NCI-H748 treated with DMSO at 0.1 percent for 48 hours (cell line): ENCODE measurements around the gene ZNF689.
A peak's percentile ranks its signal among the peaks of the same experiment; 100 is the strongest.

Experiments used
- DNase-seq: peaks from one replicate; lab custom pipeline; 2025; lab: John Stamatoyannopoulos, UW

The ZNF689 gene

DNA sequence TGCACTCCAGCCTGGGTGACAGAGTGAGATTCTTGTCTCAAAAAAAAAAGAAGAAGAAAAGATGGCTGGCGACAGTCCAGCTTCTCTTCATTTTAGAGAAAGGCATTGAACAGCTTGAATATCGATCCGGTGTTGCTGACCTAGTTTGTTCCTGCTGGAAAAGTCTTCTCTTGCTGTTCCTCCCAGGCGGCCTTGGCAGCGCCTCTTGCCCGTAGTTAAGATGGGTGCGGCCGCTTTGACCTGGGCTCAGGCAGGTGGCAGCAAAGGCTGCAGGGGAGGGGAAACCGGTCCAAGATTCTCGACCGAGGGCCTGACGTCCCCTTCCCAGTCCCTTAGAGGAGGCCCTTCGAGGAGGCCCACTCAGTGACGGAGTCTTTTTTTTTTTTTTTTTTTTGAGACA lies 48.2 kb downstream of the ZNF689 start:
- DNase-seq, result no peak

DNA sequence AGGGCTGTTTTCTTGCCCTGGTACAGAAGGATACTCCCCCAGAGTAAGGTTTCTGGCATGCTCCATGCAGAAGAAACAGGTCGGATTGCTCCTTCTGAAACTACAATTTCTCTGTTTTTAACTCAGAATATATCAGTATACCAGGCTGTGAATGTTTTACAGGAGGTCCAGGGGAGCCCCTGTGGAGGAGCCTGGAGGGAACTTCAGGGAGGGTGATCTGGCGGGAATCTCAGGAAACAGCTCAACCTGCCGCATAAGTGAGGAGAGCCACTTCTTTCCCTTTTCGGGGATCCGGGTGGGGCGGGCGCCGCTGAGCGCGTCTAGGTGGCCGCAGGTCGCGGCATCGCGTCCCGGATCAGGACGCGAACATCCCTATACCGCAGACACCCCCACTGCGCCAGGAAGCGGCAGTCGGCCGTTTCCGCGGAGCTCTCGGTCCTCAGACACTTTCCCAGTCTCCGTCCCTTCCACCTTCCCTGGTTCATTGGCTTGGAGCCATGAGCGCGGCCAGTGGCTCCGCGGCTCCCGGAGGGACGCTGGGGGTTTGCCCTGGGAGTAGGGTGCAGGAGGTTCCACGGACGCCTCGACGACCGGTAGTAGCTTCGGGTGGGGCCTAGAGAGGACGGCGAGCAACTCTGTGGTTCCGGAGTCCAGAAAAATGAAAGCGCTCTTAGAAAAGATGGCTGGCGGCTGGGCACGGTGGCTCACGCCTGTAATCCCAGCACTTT lies 48.9 kb downstream of the ZNF689 start:
- no peak for DNase-seq

DNA sequence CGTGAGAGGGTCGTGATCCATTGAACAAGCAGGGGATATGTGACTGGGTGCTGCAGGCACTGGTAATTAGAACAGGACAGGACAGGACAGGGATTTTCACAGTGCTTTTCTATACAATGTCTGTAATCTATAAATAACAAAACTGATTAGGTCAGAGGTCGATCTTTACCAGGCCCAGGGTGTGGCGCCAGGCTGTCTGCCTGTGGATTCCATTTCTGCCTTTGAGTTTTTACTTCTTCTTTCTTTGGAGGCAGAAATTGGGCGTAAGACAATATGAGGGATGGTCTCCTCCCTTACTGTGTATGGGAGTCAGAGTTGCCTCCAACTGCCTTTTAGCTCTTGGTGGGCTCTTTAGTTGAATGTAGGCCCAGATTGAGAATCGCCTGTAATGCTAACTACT lies 50.5 kb downstream of the ZNF689 start:
- no peak for DNase-seq

DNA sequence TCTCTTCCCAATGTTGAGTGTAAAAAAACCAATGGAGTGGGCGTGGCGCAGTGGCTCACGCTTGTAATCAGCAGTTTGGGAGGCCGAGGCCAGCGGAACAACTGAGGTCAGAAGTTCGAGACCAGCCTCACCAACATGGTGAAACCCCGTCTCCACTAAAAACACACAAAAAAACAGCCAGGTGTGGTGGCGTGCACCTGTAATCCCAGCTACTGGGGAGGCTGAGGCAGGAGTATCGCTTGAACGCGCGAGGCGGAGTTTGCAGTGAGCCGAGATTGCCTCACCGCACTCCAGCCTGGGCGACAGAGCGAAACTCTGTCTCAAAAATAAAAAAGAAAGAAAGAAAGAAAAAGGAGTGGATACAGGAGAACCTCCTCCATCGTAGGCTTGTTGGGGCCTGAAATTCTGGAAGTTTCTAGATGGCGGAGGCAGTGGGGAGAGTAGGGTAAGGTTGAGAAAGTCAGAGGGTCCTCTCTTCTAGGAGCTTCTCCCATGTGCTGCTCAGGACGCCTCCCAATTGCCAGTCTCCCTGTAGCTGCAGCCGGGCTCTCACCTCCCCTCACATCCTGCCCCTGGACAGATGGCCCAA lies 51.3 kb downstream of the ZNF689 start:
- DNase-seq, result no peak

DNA sequence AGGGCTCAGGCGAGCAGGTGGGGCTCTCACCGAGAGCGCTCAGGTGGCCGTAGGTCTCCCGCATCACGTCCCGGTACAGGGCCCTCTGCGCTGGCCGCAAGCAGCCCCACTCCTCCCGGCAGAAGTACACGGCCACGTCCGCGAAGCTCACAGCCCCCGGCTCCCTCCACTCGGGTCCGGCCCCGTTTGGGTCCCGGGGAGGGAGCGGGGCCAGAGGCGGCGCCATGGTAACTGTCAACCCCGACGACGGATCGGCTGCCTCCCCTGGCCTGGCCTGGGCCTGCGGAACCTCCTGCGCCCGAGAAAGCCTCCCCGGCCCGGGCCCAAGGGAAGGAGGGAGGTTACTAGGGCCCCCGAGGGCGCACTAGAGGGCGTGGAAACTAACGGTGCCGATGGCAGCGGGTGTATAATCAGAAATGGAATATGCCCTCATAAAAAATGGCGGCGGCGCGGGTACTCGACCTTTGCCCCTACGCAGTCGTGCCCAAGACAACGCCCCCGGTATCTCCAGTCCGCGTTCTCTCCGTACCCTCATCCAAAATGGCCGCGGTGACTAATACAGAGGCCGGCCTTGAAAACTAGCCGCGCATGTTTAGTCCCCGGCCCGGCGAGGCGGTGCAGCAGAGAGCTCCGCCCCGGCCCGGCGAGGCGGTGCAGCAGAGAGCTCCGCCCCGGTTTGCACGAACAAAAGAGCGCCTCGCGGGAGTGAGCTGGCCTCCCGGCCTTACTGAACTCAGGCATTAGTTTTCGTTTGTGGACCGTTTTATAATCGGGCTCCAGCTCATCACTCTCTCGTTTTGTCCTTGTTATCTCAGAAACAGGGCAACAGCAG lies 52.0 kb downstream of the ZNF689 start, which contains the start of gene ZNF764:
Gene ZNF764 (minus strand): TSS at position 418 of the 832 bp plus-strand sequence. CDS start 192 bp downstream, at position 226.
- DNase-seq, result peak; percentile 86

DNA sequence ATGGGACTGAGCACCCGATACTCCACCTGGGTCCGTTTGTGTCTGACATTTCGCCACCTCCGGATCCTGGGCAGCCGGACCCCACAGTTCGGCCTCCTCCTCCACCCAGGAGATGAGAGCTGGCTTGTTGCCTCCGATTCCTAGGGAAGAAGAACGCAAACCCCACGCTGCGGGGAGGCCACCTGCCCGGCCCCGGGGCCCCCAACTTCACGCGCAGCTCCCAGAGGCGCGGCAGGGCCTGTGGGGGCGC lies 52.6 kb downstream of the ZNF689 start:
- no peak for DNase-seq

DNA sequence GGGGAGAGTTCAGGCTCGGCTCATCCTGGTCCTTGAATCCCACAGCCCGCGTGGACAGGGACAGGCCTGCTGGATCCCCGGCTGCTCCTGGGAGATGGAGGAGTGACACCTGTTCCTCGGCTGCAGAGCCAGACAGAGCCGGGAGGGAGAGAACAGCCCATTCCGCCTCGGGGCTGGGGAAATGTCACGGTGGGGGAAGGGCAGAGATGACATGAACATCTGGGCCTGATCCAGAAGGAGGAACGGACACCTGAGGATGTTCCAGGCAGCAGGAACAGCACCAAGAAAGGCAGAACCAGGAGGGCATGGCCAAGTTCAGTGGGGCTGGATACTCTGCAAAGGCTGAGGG lies 54.1 kb downstream of the ZNF689 start:
- no peak for DNase-seq

DNA sequence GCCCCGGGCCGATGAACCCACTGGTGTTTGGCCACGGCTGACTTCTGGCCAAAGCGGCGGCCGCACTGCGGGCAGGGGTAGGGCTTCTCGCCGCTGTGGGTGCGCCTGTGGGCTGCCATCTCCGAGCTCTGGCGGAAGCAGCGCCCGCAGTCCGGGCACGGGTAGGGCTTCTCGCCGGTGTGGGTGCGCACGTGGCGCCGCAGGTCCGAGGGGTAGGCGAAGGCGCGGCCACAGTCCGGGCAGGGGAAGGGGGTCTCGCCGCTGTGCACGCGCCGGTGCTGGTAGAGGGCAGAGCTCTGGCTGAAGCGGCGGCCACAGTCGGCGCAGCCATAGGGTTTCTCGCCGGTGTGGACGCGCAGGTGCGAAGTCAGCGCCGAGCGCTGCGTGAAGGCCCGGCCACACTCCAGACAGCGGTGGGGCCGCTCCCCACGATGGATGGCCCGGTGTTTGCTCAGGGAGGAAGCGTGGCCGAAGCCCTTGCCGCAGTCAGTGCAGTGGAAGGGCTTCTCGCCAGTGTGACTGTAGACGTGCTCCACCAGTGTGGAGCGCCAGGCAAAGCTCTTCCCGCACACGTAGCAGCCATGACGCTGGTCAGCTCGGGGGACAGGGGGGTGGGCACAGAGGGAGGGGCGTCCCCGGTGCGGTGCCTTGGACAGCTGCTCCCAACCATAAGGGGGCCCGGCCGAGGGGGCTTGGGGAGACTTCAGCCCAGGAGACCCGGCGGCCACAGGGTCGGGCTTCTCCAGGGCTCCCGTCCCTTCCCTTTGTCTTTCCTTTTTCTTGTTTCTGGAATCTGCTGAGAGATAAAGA lies 54.7 kb downstream of the ZNF689 start:
- DNase-seq, result no peak

DNA sequence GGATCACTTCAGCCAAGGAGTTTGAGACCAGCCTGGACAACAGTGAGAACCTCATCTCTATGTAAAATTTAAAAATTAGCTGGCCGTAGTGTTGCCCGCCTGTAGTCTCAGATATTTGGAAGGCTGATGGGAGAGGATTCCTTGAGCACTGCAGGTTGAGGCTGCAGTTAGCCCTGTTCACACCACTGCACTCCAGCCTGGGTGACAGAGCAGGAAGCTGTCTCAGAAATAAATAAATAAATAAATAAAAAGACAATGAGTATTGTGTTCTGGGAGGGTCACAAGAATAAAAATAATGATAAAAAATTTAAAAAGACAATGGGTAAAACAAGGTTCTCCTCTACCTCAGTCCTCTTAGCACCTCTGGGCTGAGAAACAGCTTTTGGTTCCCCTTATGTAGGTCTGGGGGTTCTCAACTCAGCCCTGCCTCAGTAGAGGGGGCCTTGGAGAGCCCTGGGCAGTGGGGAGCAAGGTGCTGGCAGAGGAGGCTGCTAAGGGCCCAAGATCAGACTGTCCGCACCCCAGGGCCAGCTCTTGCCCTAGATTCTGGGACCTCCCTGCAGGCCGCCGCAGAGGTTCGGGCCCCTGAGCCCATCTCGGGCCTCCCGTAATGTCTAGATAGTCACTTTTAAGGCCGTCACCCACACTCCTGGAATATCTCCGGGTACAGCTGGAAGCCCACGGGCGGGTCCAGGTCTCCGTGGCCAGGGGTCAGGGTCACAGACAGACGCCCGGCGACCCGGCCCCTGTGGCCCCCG lies 55.5 kb downstream of the ZNF689 start:
- no peak for DNase-seq

DNA sequence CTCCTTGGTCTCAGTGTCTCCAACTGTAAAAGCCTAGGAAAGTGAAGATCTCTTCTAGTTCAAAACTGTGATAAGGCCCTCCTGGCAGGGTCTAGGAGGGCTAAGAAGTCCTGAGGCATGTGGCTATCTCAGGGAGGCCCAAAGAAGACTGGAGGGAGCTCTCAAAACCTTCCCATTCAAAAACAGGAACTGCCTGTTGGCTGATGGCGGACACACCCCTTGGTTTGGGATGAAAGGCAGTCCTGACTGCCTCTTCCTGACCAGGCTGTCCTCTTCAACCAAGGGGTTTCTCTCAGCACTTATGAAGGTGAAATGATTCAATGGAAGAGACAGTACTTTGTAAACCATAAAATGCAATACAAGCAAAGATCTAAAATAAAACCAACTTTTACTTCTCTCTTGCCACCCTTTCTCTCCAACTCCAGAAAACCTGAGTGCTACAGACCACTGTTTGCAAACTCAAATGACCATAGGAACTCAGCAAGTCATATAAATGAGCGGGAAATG lies 56.7 kb downstream of the ZNF689 start:
- no peak for DNase-seq

DNA sequence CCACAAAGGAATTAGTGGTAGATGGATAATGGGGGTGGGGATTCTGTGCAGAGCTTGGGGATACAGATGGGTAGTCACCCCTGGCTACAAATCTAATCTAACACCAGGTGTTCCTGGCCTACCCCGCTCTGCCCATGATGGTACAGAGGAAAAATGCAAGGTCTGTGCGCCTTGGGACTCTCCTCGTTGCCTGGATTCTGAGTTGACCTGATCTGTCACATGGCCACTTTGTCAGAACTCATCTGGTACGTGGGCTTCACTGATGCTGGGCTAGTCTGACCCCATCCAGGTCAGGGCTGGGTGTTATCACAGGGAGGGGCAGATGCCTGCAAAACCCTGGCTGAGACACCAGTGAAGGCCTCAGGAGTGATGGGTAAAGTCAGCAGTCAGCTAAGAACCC lies 57.2 kb downstream of the ZNF689 start:
- no peak for DNase-seq
